Posterior cingulate gyrus (tissue), 11 donors: Measurements from ENCODE around the gene ACADVL.

Experiments used
- DNase-seq, 10 donors: peaks; one replicate each; pipeline versions ENCODE4 v3.0.0 to v3.0.0-alpha.2; 2020 to 2021; ENCODE audit warnings: mixed read lengths in 3 of 10
- intact Hi-C: fragments of 100-400 bp; cut with DNase I; formaldehyde crosslinking; loops from one replicate; pipeline ENCODE4 v1.15.1; 2023

Gene ACADVL

DNA sequence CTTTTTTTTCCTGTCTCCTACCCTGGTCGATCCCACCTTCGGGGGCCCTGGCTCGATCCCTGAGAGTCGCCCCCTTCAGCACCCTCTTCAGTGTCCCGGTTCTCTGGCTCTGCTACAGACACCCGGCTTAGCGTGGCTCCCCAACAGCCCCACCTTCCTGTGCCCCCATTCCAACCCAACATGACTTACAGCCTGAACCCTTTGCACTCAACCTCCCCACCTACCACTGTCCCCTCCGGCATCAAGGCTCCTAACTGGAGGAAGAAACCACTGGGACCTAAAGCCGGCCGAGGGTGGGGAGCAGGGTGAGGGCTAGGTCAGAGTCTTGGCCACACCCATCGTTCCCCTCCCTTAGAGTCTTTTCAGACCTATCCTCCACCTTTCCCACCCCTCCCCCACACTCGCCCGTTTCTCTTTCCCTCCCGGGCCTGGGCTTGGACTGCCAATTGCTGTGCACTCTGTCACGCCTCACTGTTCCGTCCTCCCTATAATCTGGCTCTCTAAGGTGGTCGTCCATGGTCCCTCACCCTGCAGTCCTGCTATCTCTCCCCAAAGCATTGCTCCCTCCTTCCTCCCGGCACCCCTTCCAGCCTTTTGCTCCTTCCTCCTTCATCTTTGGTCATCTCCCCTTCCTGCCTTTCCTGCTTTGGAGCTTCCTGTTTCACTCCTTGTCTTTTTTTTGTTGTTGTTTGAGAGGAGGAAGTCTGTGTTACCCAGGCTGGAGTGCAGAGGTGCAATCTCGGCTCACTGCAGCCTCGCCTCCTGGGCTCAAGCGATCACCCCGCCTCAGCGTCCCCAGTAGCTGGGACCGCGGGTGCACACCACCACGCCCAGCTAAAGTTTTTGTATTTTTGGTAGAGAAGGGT, 43.4 kb downstream of the ACADVL start:
- DNase-seq, result peak in 2 of 10 donors; percentile 25 to 61
- intact Hi-C loops, result no loop called here

DNA sequence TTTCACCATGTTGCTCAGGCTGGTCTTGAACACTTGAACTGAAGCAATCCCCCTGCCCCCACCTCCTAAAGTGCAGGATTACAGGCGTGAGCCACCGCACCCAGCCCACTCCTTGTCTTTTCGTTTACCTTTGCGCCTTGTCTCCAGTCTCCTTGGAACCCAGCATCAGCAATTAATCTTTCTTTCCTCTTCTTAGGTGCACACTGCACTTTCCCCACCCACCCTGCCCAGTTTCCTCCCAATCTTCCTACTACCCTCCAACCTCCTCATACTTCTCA, 44.0 kb downstream of the ACADVL start:
- DNase-seq, result no peak
- intact Hi-C loops, result no loop called here

DNA sequence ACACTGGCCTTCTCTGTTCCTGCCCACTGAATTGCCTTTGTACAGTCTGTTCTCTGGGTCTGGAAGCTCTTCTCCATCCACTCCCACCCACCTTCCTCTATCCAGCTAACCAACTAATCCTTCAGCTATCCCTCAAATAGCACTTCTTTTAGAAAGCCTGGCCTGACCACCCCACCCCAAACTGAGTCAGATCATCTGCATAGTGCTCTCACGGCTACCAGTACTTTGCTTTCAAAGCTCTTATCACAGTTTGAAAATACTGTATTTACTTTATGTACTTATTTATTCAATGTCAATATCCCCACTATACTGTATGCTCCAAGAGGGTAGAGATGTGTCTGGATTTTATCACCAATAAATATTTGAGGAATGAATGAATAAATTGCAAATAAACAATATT, 47.0 kb downstream of the ACADVL start:
- DNase-seq, result peak in 1 of 10 donors; percentile 51
- intact Hi-C loops, result no loop called here
